ENCODE results near the gene RNF224.
A peak's percentile ranks its signal among the peaks of the same experiment; 100 is the strongest.
"Not testable (repeated sequence)": the region's sequence is repeated elsewhere in the genome, so short reads cannot be mapped to it uniquely, and the experiment has no call there.

RNF224 gene

DNA sequence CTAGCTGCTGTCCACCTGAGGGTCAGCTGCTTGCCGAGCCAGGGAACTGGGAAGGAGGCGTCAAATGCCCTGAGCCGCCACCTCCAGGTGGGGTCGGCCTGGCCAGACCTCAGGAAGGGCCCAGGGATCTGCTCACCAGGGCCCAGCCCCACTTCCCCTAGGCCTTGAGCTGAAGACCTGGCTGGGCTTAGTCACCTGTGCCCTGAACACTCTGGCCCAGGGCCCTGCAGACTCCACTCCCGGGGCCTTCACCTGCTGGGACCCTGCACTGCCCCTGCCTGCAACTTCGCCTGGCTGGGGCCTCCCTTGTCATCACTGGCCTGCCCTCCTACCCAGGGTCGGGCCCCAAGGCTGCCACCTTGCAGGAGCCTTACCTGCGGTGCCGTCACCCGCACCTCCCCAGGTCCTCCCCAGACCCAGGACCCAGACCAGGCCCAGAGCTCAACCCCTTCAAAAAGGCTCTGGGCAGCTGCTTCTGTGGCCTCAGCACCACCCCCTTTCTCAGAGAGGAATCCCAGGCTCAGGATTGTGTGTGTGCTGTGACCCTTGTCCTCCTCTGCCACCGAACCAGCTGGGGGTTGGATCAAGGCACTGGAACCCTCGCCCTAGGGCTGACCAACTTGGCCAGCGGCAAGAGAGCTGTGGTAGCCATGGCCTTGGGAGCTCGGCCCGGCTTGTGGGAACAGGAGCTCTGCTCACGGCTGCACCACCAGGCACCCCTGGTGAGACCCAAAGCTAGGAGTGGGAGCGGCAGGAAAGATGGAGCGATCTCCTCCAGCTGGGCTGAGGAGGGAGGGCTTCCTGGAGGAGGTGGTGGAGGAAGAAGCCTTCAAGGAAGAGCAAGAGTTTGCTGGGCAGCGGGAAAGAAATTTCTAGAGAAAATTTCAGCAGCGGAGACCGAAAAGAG lies 26.7 kb downstream of the RNF224 start:
- DNase-seq (ENCODE audit: extremely low read depth, low read depth): no peak
- peak overlapping the region; percentile 97 for H3K4me3 ChIP-seq (replicated peaks; ENCODE audit: low read depth, low read length)
- TF ChIP-seq, protein P1, sequence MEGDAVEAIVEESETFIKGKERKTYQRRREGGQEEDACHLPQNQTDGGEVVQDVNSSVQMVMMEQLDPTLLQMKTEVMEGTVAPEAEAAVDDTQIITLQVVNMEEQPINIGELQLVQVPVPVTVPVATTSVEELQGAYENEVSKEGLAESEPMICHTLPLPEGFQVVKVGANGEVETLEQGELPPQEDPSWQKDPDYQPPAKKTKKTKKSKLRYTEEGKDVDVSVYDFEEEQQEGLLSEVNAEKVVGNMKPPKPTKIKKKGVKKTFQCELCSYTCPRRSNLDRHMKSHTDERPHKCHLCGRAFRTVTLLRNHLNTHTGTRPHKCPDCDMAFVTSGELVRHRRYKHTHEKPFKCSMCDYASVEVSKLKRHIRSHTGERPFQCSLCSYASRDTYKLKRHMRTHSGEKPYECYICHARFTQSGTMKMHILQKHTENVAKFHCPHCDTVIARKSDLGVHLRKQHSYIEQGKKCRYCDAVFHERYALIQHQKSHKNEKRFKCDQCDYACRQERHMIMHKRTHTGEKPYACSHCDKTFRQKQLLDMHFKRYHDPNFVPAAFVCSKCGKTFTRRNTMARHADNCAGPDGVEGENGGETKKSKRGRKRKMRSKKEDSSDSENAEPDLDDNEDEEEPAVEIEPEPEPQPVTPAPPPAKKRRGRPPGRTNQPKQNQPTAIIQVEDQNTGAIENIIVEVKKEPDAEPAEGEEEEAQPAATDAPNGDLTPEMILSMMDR (IDR thresholded peaks at IDR 0.05; ENCODE audit: low read depth, low read length, missing control alignments): no peak

DNA sequence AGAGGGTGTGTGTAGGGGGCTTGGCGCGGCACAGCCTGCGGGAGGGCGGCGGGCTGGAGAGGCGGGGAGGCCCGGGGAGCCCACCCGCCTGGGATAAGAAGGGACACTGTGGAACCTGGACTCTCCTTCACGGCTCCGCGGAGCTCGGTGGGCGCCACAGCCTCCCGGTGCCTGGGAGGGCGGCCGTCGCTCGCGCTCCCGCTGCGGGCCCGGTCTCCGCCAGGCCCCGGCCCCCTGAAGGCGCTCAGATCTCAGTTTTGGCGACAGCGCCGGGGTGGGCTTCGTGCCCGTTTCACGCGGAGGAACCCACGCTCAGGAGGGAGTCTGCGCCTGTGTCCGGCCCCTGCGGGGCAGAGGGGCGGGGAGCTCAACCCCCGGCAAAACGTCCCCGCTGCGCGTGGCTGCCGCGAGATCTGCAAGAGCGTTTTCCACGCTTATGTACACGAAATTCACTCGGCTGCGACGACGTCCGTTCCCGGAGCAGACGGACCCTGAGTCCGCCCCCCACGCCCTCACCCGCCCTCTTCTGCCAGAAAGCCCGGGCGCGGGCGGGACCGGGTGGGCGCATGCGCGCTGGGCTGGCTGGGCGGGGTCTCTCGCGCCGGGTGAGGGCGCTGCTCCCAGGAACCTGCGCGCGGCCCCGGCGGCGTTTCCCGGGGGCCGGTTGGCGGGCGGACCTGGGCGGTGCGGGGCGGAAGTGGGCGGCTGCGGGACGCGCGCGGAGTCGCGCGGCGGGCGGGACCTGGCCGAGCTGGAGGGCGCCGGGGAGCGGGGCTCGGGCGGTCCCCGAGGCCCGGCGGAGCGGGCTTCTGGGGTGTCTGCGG lies 27.5 kb downstream of the RNF224 start, which contains the start of gene NELFB:
NELFB (plus strand) TSS at position 704 of the 824 bp plus-strand sequence.
- H3K4me3 ChIP-seq (replicated peaks; ENCODE audit: low read depth, low read length): peak within 1 kb of the TSS; percentile 97
- DNase-seq (ENCODE audit: extremely low read depth, low read depth): peak; percentile 24
- TF ChIP-seq, protein P1 (IDR thresholded peaks at IDR 0.05; ENCODE audit: low read depth, low read length, missing control alignments): no peak

DNA sequence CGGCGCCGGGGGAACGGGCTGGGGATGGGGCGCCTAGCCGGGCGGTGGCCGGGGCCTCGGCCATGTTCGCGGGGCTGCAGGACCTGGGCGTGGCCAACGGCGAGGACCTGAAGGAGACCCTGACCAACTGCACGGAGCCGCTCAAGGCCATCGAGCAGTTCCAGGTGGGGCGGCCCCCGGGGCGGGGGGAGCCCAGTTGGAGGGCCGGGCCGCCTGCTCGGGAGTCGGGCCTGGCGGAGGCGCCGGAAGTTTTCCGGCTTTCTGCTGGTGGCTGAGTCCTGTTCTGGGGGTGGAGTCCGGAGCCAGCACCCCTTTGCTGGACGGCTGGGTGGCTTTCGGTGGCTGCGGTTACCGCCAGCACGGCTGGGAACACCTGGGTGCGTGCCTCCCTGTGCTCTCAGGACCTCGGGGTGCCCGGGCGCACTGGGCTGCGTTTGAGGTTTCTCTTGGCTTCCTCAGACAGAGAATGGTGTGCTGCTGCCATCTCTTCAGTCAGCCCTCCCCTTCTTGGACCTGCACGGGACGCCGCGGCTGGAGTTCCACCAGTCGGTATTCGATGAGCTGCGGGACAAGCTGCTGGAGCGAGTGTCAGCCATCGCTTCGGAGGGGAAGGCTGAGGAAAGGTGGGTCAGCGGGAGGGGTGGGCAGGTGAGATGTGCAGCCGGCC lies 28.3 kb downstream of the RNF224 start:
- H3K4me3 ChIP-seq (replicated peaks; ENCODE audit: low read depth, low read length): peak overlapping the region; percentile 97
- DNase-seq (ENCODE audit: extremely low read depth, low read depth): no peak

DNA sequence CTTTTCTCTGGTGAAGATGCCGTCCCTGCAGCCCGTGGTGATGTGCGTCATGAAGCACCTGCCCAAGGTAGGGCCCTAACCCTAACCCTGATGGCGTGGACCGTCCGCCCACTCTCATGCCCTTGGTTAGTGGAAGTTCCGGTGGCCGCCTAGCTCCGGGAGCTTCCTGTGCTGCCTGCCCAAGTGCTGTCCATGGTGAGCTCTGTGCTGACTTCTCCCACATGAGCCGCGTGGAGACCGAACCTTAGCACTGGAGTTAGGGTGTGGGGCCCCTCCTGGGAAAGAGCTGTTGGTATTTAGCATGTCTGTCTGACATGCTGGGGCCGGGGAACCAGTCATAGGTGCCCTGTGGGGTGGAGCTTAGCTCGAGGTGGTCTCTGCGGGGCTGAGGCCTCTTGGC lies 29.1 kb downstream of the RNF224 start:
- no peak for DNase-seq (ENCODE audit: extremely low read depth, low read depth)
- TF ChIP-seq, protein P1 (IDR thresholded peaks at IDR 0.05; ENCODE audit: low read depth, low read length, missing control alignments): no peak
- H3K4me3 ChIP-seq (replicated peaks; ENCODE audit: low read depth, low read length): peak overlapping the region; percentile 97

More for the DNA sequence above, 28.3 kb downstream of the RNF224 start:
- TF ChIP-seq, protein P1 (IDR thresholded peaks at IDR 0.05; ENCODE audit: low read depth, low read length, missing control alignments): no peak

DNA sequence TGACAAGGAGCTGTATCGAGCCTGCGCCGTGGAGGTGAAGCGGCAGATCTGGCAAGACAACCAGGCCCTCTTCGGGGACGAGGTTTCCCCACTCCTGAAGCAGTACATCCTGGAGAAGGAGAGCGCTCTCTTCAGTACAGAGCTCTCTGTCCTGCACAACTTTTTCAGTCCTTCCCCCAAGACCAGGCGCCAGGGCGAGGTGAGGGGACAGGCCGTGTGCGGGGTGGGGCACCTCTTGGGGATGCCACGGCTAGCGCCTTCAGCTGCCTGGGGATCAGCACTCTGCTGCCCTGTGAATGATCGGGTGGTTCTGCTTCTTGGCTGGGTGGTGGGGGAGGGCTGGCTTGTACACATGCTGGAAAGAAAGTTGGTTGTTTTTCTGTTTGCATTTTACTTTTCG lies 29.6 kb downstream of the RNF224 start:
- DNase-seq (ENCODE audit: extremely low read depth, low read depth): no peak
- H3K4me3 ChIP-seq (replicated peaks; ENCODE audit: low read depth, low read length): peak overlapping the region; percentile 97
- TF ChIP-seq, protein P1 (IDR thresholded peaks at IDR 0.05; ENCODE audit: low read depth, low read length, missing control alignments): no peak

DNA sequence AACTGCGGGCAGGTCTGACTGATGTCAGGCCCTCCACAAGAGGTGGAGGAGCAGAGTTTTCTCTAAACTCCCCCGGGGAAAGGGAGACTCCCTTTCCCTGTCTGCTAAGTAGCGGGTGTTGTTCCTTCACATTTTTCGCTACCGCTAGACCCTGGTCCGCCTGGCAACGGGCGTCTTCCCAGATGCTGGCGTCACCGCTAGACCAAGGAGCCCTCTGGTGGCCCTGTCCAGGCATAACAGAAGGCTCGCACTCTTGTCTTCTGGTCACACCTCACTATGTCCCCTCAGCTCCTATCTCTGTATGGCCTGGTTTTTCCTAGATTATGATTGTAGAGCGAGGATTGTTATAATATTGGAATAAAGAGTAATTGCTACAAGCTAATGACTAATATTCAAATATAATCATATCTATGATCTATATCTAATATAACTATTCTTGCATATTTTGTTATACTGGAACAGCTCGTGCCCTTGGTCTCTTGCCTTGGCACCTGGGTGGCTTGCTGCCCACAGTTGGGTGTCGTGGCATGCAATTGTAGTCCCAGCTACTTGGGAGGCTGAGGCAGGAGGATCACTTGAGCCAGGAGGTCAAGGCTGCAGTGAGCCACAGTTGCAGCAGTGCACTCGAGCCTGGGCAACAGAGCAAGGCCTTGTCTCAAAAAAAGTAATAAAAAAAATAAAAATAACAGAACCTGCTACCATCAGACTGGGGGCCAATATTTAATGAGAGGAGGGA lies 35.0 kb downstream of the RNF224 start:
- TF ChIP-seq, protein P1 (IDR thresholded peaks at IDR 0.05; ENCODE audit: low read depth, low read length, missing control alignments): peak; percentile 48
- DNase-seq (ENCODE audit: extremely low read depth, low read depth); H3K4me3 ChIP-seq (replicated peaks; ENCODE audit: low read depth, low read length): not testable (repeated sequence)

Measured in HFF-Myc (cell line).